ENCODE data around the gene MISFA.
"Not testable (repeated sequence)": the region's sequence is repeated elsewhere in the genome, so short reads cannot be mapped to it uniquely, and the experiment has no call there.

The MISFA gene

DNA sequence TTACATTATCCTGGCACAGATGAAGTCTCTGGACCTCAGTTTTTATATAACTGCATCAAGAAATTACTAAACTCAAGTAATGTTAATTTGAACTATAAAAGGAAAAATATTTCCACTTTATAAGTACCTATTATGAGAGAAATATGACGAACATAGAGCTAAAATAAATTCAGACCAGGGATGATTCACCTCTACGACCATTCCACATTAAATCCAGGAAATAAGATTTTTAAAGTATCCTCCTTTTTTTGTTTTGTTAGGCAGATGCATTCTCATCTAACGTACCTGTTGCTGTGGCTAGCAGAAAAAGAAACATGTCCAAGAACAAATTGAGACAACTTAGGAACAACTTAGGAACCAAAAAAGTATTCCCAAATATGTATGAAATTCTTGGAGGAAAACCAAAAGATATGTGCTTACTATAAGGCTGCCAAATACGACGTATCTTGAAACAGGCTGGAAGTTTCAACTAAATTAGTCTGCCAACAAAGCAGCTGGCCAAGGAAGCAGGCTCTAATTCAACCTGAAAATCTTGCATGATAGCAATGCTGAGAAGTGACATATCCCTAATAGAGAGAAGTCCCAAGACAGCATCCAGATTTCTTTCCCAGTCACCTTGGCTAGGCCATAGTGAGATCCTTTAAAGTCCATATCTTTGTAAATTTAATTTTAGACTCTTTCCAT is 18.9 kb downstream of the MISFA start:
- DNase-seq = no peak

DNA sequence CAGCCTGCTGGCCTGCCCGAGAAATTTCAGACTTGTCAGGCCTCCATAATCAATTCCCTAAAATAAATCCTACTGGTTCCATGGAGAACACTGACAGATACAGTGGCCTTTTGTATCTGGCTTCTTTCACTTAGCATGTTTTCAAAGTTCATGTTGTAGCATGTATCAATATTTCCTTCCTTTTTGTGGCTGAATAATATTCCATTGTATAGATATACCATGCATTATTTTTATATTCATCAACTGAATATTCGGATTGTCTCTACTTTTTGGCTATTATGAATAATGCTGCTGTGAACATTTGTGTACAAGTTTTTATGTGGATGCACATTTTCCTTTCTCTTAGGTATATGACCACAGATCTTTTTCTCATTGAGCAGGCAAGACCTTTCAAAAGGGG is 24.1 kb downstream of the MISFA start:
- no peak for DNase-seq

DNA sequence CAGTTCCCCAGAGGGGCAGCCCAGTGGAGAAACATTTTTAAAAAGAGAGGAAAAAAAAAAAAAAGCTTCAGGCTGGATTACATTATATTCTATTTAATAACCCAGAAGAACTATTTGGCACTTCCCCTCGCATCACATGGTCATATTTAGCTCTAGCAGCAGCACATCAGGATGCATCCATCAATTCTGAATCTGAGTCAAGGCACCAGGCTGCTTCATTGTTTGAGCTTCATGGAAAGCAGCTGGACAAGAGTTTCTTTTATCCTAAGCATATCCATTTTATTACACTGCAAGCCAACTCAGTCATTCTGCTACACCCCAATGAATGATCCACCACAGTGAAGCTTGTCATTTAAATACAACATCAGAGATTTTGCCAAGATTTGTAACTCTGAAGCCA is 24.6 kb downstream of the MISFA start:
- DNase-seq = no peak

DNA sequence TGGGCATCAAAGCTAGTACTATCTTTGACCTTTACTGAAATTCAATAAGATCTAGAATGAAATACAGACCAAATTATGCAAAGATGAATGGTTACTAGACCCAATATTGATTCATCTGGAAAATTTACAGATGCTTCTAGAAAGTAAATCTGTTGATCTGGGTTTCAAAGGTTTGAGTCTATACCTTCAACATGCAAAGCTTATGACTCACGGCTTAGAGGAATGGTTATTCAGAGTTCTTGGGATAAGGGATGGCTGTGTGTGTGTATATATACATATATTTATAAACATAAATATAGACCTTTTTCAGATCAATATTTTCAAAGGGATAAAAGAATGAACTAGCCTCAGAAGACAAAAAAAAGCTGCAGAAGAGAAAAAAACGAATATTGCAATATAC is 33.3 kb downstream of the MISFA start:
- DNase-seq = no peak

DNA sequence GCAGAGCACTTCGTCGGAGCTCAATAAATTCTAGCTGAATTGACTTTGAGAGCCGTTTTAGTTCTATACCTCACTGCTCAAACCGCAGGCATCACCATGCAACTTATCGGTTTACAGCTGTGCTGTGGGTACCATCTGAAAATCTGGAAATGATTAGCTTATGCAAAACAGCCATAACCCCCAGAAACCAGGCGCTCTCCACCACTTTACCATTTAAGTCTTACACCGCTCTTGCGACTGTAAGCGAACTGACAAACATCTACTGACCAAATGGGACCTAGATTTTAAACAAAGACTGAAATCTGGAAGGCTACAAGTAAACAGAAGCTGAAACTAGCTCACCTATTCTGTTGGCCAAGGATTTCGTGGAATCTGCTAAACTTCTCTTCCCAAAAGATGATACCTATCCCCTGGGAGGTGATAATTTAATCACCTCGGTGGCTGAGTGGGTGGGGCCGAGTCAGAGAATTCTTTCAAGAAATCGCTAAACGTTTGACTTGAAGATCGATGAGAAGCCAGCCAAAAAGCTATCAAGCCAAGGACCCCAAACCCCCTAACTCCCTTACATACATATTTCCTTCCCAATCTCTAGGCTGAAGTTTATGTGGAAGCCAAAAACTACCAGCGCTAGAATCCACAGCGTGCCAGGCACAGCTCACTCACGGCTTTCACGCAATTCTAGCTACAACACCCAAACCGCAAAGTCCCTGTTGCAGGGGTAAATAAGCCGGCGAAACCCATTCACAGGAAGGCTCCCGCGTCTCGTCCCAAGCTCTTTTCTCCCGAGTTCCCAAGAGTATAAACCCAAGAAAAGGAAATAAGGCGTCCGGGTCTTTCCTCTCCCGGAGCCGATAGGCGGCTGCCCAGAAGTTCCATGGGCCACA is 33.9 kb downstream of the MISFA start:
- no peak for DNase-seq

DNA sequence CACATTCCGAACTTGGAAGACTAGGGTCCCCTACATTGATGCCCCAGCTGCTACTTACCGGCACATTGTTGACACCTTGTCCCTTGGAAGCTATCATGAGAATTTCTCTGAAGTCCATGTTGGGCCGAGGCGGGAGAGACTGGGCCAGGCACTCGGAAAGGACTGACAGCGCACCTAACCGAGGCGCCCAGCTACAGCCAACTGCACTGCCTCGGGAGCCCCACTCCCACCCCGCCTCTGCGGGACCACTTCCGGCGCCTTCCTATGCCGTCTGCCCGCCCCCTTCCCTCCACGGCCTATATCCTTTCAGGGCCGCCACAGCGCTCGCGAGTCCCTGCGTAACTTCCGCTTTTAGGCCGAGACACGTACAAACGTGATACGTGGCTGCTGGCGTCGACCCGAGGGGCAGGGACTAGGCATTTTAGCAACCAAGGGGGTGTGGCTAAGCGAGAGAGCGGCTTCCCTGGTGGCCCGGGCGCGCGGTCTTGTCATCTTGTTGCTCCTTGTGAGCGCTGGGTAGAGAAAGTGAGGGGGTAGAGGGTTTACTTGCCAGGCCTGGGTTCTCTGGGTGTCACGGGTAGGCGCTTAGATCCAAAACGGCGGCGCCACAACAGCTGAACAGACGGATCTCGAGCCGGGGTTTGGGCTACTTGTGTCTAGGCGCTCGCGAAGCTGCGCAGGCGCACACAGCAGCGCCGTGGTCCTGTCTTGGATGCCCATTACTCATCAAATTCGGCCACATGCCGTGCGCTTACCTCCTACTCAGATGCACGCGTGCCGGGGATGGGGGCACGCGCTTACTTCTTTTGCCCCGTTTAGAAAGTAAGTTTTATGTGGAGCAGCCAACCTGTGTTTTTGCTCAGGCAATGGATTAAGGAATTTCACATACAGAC is 34.8 kb downstream of the MISFA start, which contains the start of gene SPTY2D1:
Gene SPTY2D1, minus strand, starts transcription at position 203 of the 893 bp plus-strand sequence. Its CDS starts 85 bp downstream, at position 118.
- DNase-seq = peak; percentile 97

DNA sequence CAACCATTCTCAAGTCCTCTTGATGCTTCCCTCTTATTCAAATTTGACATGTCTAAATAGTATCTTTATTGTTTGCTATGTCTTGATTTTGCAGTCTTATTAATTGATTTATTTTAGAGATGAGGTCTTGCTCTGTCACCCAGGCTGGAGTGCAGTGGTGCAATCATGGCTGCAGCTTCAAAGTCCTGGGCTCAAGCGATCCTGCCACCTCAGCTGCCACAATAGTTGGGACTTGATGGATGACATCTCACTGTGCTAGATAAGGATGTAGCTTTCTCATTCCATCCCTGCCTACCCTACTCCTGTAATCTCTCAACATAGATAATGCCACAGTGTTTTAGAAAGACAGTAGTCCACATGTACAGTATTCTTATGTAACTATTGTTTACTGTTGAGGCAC is 42.1 kb downstream of the MISFA start:
- DNase-seq = no peak

DNA sequence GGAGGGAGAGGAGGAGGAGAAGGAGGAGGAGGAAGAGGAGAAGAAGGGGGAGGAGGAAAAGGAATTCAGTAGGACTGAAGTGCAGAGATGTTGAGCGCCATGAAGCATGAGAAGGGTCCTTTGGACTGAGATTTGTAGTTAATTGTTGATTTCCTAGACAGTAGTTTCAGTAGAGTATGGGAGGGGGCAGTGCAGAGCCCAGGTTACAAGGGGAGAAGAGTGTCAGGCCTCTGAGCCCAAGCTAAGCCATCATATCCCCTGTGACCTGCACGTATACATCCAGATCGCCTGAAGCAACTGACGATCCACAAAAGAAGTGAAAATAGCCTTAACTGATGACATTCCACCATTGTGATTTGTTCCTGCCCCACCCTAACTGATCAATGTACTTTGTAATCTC is 43.4 kb downstream of the MISFA start:
- not testable (repeated sequence) for DNase-seq

DNA sequence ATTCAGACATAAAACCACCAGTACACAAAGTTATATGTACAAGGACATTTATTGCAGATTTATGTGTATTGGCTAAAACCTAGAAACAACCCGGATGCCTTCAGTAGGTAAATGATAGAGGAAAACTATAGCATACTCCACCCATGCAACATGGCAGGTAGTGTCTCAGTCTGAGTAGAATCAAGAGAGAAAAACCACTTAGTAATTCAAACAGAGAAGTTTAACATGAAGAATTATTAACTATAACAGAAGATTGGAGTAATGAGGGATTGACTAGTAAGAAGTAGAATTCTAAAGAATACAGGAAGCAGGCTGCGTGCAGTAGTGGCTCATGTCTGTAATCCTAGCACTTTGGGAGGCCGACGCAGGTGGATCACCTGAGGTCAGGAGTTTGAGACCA is 50.8 kb downstream of the MISFA start:
- no peak for DNase-seq

DNA sequence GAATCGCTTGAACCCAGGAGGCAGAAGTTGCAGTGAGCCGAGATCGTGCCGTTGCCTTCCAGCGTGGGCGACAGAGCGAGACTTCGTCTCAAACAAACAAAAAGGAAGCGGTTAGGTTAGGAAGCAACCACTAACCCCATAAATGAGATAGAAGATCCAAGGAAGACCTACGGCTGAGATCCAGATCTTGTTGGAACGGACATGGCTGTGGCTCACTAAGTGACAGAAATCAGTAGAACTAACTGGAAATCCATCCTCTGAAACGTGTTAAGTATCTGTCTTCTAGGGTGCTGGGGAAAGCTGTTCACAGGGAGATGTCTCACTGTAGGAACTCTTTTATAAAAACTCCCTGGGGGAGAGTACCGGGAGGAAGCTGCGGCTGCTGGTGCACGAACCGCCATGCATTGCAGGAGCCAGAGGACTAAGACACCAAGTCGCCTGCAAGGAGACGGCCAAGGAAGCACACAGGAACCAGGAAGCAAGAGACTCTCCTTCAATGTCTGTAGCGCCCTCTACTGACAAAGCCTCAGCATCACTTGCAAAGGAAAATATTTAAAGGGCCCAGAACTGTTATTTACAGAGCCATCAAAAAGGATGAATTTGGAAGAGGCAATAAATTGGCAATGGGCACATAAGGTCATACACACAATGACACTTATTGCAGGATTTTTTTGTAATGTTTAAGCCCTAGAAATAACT is 51.4 kb downstream of the MISFA start:
- DNase-seq = peak; percentile 16

Measured in activated gamma-delta T cell treated with Interleukin-2 at 50 U/mL for 16 hours (primary cell).